Measurements from ENCODE around the gene PDE3B. TPM values are rescaled to one million over a fixed set of nuclear protein-coding genes. Genes with fewer than 3 reads are reported as not detected.
A peak's percentile ranks its signal among the peaks of the same experiment; 100 is the strongest.
"Not testable (repeated sequence)": the region's sequence is repeated elsewhere in the genome, so short reads cannot be mapped to it uniquely, and the experiment has no call there.

The PDE3B gene
- total RNA-seq, 2 donors from 2014 or later = 17.4 to 64.6 TPM

DNA sequence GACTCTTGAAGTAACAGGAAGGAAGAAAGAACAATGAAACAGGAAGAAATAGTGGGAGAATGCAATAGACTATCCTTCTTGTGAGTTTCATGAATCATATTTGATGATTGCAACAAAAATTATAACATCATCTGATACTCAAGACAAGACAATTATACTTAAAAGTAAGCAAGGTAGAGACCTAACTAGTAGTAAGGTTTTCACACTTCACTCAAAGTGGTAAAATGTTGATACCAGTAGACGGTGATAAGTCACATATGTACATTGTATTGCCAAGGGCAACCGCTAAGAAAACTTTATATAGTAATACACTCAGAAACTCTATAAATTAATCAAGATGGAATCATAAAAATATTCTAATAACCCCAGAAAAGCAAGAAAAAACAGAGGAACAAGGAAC lies 140.6 kb downstream of the PDE3B start:
- DNase-seq (no peak), ATAC-seq (no peak)
- H3K27me3 ChIP-seq = no peaks in the 10 kb centered on the region
- no peak overlapping the region for H3K4me3 ChIP-seq
- TF ChIP-seq POLR2A (IDR thresholded peaks at IDR 0.05) = no peak
- TF ChIP-seq, protein P1, sequence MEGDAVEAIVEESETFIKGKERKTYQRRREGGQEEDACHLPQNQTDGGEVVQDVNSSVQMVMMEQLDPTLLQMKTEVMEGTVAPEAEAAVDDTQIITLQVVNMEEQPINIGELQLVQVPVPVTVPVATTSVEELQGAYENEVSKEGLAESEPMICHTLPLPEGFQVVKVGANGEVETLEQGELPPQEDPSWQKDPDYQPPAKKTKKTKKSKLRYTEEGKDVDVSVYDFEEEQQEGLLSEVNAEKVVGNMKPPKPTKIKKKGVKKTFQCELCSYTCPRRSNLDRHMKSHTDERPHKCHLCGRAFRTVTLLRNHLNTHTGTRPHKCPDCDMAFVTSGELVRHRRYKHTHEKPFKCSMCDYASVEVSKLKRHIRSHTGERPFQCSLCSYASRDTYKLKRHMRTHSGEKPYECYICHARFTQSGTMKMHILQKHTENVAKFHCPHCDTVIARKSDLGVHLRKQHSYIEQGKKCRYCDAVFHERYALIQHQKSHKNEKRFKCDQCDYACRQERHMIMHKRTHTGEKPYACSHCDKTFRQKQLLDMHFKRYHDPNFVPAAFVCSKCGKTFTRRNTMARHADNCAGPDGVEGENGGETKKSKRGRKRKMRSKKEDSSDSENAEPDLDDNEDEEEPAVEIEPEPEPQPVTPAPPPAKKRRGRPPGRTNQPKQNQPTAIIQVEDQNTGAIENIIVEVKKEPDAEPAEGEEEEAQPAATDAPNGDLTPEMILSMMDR (IDR thresholded peaks at IDR 0.05) = no peak
- intact Hi-C loops (cut with DNase I) = loop anchor here (10.0 kb wide), 1 partner anchor 291 kb away; the partner anchor contains the start of gene CALCB
- H3K9me3 ChIP-seq = no peaks in the 10 kb centered on the region
- H3K4me1 ChIP-seq = peaks cover 4% of the 10 kb centered on the region
- no peaks in the 10 kb centered on the region for H3K36me3 ChIP-seq (replicated peaks in 1 of 2; ENCODE audit: insufficient read depth in 1 of 2, low read depth in 2 of 2)
- no peak overlapping the region for H3K27ac ChIP-seq
- WGBS, 2 donors = 48 to 53% methylated on average over 2 of the region's 2 CpGs

DNA sequence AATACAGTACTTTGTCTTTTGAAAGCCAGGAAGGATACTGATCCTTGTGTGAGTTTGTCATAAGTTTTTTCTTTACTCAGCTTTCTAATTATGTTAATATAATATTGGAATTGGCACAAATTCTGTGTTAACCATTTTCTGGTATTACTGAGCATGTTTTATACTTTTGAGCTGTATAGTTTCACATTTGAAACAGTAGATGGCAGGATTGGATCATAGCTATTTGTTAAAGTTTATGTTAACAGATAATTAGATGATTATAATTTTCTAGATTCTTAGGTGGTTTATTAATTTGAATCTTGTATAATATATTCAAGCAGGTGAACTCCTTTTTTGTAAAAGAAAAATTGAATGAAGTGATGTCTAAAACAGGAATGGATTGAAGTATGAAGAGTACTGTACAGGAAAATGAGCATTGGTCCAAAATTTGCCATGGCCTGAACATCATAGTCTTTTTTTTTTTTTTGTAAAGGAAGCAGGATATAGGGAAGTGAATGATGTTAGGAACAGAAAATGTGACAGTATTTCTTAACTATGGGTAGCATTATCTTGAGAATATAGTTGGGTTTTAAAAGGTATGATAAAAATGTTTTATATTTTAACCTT lies 146.4 kb downstream of the PDE3B start:
- TF ChIP-seq, protein P1 (IDR thresholded peaks at IDR 0.05) = peak in 6 of 7 experiments; percentile 30 to 59 (median 52)
- TF ChIP-seq POLR2A (IDR thresholded peaks at IDR 0.05) = no peak
- H3K36me3 ChIP-seq (replicated peaks in 1 of 2; ENCODE audit: insufficient read depth in 1 of 2, low read depth in 2 of 2) = no peaks in the 10 kb centered on the region
- no peaks in the 10 kb centered on the region for H3K9me3 ChIP-seq
- no peak for DNase-seq
- no peak overlapping the region for H3K4me3 ChIP-seq
- H3K27me3 ChIP-seq = no peaks in the 10 kb centered on the region
- ATAC-seq = no peak
- intact Hi-C loops (cut with DNase I) = loop anchor here (10.0 kb wide), 2 partner anchors 115 to 285 kb away; partner anchors contain the start of gene CALCB
- no peak overlapping the region for H3K27ac ChIP-seq
- H3K4me1 ChIP-seq = peaks cover 4% of the 10 kb centered on the region

GRCh38 chr11:14793546-14793945 lies 149.9 kb downstream of the PDE3B start:
- Histone ChIP-seq H3K27ac (no peak overlapping the region), H3K27me3 (no peaks in the 10 kb centered on the region), H3K4me3 (no peak overlapping the region), H3K9me3 (no peaks in the 10 kb centered on the region), H3K36me3 (replicated peaks in 1 of 2; ENCODE audit: insufficient read depth in 1 of 2, low read depth in 2 of 2) (no peaks in the 10 kb centered on the region), H3K4me1 (no peaks in the 10 kb centered on the region)
- no peak for ATAC-seq
- 65 to 73% methylated on average over 2 of the region's 2 CpGs for WGBS, 2 donors
- DNase-seq = no peak
- TF ChIP-seq POLR2A (IDR thresholded peaks at IDR 0.05) = no peak
- TF ChIP-seq, protein P1 (IDR thresholded peaks at IDR 0.05) = no peak
- intact Hi-C loops (cut with DNase I) = loop anchor here (10.0 kb wide), 1 partner anchor 111 kb away; no protein-coding TSS in a partner anchor

GRCh38 chr11:14796028-14796427 lies 152.4 kb downstream of the PDE3B start:
- H3K4me3 ChIP-seq; H3K36me3 ChIP-seq (replicated peaks in 1 of 2; ENCODE audit: insufficient read depth in 1 of 2, low read depth in 2 of 2); ATAC-seq; H3K27ac ChIP-seq; H3K4me1 ChIP-seq; H3K27me3 ChIP-seq; H3K9me3 ChIP-seq; DNase-seq: not testable (repeated sequence)
- WGBS, 2 donors = 98 to 99% methylated on average over 4 of the region's 4 CpGs
- intact Hi-C loops (cut with DNase I) = loop anchor here (10.0 kb wide), 1 partner anchor 109 kb away; no protein-coding TSS in a partner anchor

DNA sequence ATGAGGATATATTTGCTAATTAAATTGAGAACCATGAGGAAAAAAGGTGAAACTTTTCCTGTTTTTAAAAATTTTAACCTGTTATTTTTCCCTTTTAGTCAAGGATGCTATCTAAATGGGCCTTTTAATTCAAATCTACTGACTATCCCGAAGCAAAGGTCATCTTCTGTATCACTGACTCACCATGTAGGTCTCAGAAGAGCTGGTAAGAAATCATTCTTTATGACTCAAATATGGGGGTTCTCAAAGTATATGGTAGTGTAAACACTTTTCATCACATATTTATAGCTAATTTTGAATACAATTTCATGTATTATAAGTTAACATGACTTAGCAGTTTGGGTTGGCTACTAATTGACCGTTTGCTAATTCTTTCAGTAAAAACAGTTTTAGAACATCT lies 160.2 kb downstream of the PDE3B start:
- H3K4me1 ChIP-seq = no peaks in the 10 kb centered on the region
- H3K27me3 ChIP-seq = no peaks in the 10 kb centered on the region
- H3K36me3 ChIP-seq (replicated peaks in 1 of 2; ENCODE audit: insufficient read depth in 1 of 2, low read depth in 2 of 2) = no peaks in the 10 kb centered on the region
- intact Hi-C loops (cut with DNase I) = no loop called here
- H3K4me3 ChIP-seq = no peak overlapping the region
- 96 to 98% methylated on average over 2 of the region's 2 CpGs for WGBS, 2 donors
- H3K27ac ChIP-seq = no peak overlapping the region
- ATAC-seq (no peak), DNase-seq (no peak)
- TF ChIP-seq, protein P1 (IDR thresholded peaks at IDR 0.05) = no peak
- TF ChIP-seq POLR2A (IDR thresholded peaks at IDR 0.05) = no peak
- no peaks in the 10 kb centered on the region for H3K9me3 ChIP-seq
